ENCODE data around the gene CPAMD8.

DNA sequence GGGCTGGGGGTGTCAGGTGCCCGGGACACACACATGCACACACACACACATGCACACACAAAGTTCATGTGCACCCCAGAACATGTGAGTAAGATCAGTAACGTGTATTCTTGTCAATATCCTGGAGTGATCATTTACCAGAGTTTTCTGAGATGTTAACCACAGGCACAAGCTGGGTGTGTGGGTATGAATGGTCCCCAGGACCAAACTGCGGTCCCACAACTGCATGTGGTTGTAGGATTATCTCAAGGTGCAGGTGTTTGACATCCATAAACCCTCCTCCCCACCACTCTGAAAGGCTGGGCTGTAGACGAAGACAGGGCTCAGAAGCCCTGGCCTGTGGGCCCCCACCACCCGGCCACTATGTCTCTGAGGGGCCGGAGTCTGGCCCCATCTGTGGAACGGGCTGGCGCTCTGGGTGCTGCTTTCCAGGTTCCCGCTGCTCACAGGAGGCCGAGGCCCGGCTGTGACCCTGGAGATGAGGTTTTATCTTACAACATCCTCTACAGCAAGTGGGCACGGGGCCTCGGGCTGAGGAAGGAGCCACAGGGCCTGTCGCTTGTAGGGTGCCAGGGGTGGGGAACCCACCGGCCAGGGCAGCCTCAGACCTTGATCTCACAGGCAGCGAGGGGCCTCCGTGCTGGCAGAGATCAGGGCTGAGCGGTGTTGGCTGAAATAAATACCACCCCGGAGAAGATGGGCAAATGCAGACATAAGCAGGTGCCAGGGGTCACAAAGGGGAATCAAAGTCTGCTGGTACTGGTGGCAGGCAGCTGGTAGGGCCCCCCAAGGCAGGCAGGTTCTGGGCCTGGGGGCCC is 133.5 kb downstream of the CPAMD8 start:
- TF ChIP-seq, protein P1, sequence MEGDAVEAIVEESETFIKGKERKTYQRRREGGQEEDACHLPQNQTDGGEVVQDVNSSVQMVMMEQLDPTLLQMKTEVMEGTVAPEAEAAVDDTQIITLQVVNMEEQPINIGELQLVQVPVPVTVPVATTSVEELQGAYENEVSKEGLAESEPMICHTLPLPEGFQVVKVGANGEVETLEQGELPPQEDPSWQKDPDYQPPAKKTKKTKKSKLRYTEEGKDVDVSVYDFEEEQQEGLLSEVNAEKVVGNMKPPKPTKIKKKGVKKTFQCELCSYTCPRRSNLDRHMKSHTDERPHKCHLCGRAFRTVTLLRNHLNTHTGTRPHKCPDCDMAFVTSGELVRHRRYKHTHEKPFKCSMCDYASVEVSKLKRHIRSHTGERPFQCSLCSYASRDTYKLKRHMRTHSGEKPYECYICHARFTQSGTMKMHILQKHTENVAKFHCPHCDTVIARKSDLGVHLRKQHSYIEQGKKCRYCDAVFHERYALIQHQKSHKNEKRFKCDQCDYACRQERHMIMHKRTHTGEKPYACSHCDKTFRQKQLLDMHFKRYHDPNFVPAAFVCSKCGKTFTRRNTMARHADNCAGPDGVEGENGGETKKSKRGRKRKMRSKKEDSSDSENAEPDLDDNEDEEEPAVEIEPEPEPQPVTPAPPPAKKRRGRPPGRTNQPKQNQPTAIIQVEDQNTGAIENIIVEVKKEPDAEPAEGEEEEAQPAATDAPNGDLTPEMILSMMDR (IDR thresholded peaks at IDR 0.05): no peak
- TF ChIP-seq EZH2 (IDR thresholded peaks at IDR 0.05): no peak
- no peak for TF ChIP-seq EZH2phosphoT487 (IDR thresholded peaks at IDR 0.05)
